HepG2 (cell line): Measurements from ENCODE around the gene HIF3A. TPM values are rescaled to one million over a fixed set of nuclear protein-coding genes. Genes with fewer than 3 reads are reported as not detected.
A peak's percentile ranks its signal among the peaks of the same experiment; 100 is the strongest.

Experiments
- BRCA1 ChIP-seq: sonication (generic); formaldehyde crosslinking; IDR thresholded peaks from 2 replicates; pipeline ENCODE4 v1.4.0; 2020; ENCODE audit warnings: missing genetic modification reagents
- CENPX ChIP-seq: sonication (generic); formaldehyde crosslinking; IDR thresholded peaks from 2 replicates; pipeline ENCODE4 v1.9.0; 2021; ENCODE audit warnings: mild to moderate bottlenecking, missing genetic modification reagents, moderate library complexity
- HMGA1 ChIP-seq: sonication (generic); formaldehyde crosslinking; conservative IDR thresholded peaks from 2 replicates; pipeline ENCODE4 v1.4.0; 2020; ENCODE audit warnings: missing genetic modification reagents
- POLR2A ChIP-seq, 2 experiments: IDR thresholded peaks; 2 replicates each; pipeline ENCODE4 v1.6.1; 2011; ENCODE audit warnings: low read depth in 2 of 2, low read length in 2 of 2, mild to moderate bottlenecking in 1 of 2, moderate library complexity in 1 of 2; ENCODE audit not compliant: insufficient read depth in 1 of 2
- SRSF4 ChIP-seq: fragments of 200-400 bp; formaldehyde crosslinking; IDR thresholded peaks from one replicate; pipeline ENCODE4 v1.6.1; 2018; ENCODE audit warnings: mild to moderate bottlenecking, low read depth, low read length, moderate library complexity; ENCODE audit not compliant: poor library complexity, severe bottlenecking
- ZNF260 ChIP-seq: sonication (generic); formaldehyde crosslinking; IDR thresholded peaks from 2 replicates; pipeline ENCODE4 v1.4.0; 2020; ENCODE audit warnings: missing genetic modification reagents, low read depth, mild to moderate bottlenecking, borderline replicate concordance
- ZNF331 ChIP-seq: sonication (generic); formaldehyde crosslinking; IDR thresholded peaks from 2 replicates; pipeline ENCODE4 v1.4.0; 2020; ENCODE audit warnings: missing genetic modification reagents
- ZNF367 ChIP-seq: sonication (generic); formaldehyde crosslinking; IDR thresholded peaks from 2 replicates; pipeline ENCODE4 v1.4.0; 2020; ENCODE audit warnings: missing genetic modification reagents, borderline replicate concordance
- ZNF773 ChIP-seq: sonication (generic); formaldehyde crosslinking; IDR thresholded peaks from 2 replicates; pipeline ENCODE4 v1.4.0; 2020; ENCODE audit warnings: missing genetic modification reagents, borderline replicate concordance
- ZSCAN30 ChIP-seq: sonication (generic); formaldehyde crosslinking; IDR thresholded peaks from 2 replicates; pipeline ENCODE4 v1.5.0; 2020; ENCODE audit warnings: mild to moderate bottlenecking, missing genetic modification reagents
- polyA plus RNA-seq, 8 experiments: library from polyadenylated mRNA; depleted of rRNA in 3 of 8; stranded (reverse) in 7 of 8; unstranded in 1 of 8; fragments of >200 nt; fragmentation: Illumina TruSeq in 4 of 8; extraction: Trizol in 4 of 8; gene quantifications; 2 replicates each; pipeline versions ENCODE4 v1.2.1 to v1.2.3, GENCODE V29; 2011 to 2016; ENCODE audit warnings: low read depth in 4 of 8, missing spikeins in 1 of 8, mixed read lengths in 1 of 8; ENCODE audit not compliant: insufficient read depth in 1 of 8
- total RNA-seq, 5 experiments: library from RNA; depleted of rRNA; stranded (reverse); fragments of >200 nt; fragmentation: Illumina TruSeq; extraction: Trizol; gene quantifications; 2 replicates each; pipeline ENCODE4 v1.2.3, GENCODE V29; 2016; ENCODE audit warnings: low read depth in 1 of 5
- TF ChIP-seq, protein P1 (sequence below): sonication (generic); formaldehyde crosslinking; conservative IDR thresholded peaks from 2 replicates; pipeline ENCODE4 v1.4.0; 2020; ENCODE audit warnings: mild to moderate bottlenecking, missing genetic modification reagents, moderate library complexity
- TF ChIP-seq, protein P2 (sequence below): IDR thresholded peaks from 2 replicates; pipeline ENCODE4 v1.6.1; 2016; ENCODE audit warnings: missing compliant biosample characterization, missing genetic modification reagents, borderline replicate concordance
- TF ChIP-seq, protein P3 (sequence below): sonication (generic); formaldehyde crosslinking; IDR thresholded peaks from 2 replicates; pipeline ENCODE4 v1.9.0; 2021; ENCODE audit warnings: missing genetic modification reagents, borderline replicate concordance
- TF ChIP-seq, protein P4 (sequence below): sonication (generic); formaldehyde crosslinking; IDR thresholded peaks from 2 replicates; pipeline ENCODE4 v1.4.0; 2020; ENCODE audit warnings: missing genetic modification reagents, borderline replicate concordance
- TF ChIP-seq, protein P5 (sequence below): IDR thresholded peaks from 2 replicates; pipeline ENCODE4 v1.6.1; 2016; ENCODE audit warnings: missing compliant biosample characterization, missing genetic modification reagents, borderline replicate concordance

The HIF3A gene
- total and polyA plus RNA-seq, 2 of the 13 experiments (the other 11 are each of a cell fraction or from before 2014, with no cell fraction given) = 0.09 to 0.22 TPM

DNA sequence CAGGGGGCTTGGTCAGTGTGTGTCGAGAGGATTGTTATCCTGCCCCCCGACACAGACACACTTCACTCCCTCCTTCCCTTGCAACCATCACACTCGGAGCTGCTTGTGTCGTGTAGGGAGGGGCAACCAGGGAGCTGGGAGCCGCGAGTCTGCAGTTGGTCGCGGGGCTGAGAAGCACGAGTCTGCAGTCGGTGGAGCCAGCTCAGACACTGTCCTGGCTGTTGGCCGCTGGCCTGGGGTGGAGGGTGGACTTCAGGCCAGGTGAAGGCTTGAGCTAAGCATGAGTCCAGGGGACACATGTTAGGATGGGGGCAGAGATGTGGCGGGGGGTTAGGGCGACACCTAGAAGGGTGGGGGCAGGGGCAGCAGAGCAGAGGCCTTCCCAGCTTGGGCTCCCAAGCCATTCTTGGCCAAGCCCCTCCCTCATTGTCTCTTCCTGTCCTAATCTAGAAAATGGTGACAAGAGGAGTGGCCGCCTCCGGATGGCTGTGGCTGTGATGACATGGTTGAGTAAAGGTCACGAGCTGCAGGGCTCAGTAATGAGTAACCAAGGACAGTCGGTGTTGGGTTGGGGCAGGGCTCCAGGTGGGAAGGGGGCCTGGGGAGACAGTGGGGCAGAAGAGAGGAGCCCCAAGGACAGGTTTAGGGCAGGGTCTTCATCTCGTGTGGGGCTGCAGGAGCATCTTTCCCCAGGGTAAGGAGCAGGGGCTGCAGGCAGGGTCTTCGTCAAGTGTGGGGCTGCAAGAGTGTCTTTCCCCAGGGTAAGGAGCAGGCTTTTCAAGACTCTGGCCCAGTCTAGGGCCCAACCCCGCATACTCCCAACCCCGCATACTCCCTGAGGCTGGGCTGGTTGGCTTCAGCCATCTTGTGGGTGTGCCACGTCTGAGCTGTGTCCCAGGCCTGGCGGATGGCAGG, 58.6 kb downstream of the HIF3A start (continued):
- TF ChIP-seq, protein P1, sequence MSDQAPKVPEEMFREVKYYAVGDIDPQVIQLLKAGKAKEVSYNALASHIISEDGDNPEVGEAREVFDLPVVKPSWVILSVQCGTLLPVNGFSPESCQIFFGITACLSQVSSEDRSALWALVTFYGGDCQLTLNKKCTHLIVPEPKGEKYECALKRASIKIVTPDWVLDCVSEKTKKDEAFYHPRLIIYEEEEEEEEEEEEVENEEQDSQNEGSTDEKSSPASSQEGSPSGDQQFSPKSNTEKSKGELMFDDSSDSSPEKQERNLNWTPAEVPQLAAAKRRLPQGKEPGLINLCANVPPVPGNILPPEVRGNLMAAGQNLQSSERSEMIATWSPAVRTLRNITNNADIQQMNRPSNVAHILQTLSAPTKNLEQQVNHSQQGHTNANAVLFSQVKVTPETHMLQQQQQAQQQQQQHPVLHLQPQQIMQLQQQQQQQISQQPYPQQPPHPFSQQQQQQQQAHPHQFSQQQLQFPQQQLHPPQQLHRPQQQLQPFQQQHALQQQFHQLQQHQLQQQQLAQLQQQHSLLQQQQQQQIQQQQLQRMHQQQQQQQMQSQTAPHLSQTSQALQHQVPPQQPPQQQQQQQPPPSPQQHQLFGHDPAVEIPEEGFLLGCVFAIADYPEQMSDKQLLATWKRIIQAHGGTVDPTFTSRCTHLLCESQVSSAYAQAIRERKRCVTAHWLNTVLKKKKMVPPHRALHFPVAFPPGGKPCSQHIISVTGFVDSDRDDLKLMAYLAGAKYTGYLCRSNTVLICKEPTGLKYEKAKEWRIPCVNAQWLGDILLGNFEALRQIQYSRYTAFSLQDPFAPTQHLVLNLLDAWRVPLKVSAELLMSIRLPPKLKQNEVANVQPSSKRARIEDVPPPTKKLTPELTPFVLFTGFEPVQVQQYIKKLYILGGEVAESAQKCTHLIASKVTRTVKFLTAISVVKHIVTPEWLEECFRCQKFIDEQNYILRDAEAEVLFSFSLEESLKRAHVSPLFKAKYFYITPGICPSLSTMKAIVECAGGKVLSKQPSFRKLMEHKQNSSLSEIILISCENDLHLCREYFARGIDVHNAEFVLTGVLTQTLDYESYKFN (CRISPR knock-in tag) = peak; percentile 77
- TF ChIP-seq CENPX (CRISPR knock-in tag) = no peak
- no peak for TF ChIP-seq HMGA1 (CRISPR knock-in tag)
- TF ChIP-seq ZNF260 = no peak
- TF ChIP-seq POLR2A (IDR thresholded peaks at IDR 0.05; ENCODE audit: insufficient read depth in 1 of 2, low read depth in 2 of 2, low read length in 2 of 2) = 0 out of 4 replicates have a peak, but pooled peaks of 1 of the 2 experiments have one; percentile 18
- TF ChIP-seq, protein P2, sequence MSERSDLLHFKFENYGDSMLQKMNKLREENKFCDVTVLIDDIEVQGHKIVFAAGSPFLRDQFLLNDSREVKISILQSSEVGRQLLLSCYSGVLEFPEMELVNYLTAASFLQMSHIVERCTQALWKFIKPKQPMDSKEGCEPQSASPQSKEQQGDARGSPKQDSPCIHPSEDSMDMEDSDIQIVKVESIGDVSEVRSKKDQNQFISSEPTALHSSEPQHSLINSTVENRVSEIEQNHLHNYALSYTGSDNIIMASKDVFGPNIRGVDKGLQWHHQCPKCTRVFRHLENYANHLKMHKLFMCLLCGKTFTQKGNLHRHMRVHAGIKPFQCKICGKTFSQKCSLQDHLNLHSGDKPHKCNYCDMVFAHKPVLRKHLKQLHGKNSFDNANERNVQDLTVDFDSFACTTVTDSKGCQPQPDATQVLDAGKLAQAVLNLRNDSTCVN = peak; percentile 56; the same call in 1 of the 2 replicates
- TF ChIP-seq ZNF773 (CRISPR knock-in tag) = no peak
- TF ChIP-seq, protein P3, sequence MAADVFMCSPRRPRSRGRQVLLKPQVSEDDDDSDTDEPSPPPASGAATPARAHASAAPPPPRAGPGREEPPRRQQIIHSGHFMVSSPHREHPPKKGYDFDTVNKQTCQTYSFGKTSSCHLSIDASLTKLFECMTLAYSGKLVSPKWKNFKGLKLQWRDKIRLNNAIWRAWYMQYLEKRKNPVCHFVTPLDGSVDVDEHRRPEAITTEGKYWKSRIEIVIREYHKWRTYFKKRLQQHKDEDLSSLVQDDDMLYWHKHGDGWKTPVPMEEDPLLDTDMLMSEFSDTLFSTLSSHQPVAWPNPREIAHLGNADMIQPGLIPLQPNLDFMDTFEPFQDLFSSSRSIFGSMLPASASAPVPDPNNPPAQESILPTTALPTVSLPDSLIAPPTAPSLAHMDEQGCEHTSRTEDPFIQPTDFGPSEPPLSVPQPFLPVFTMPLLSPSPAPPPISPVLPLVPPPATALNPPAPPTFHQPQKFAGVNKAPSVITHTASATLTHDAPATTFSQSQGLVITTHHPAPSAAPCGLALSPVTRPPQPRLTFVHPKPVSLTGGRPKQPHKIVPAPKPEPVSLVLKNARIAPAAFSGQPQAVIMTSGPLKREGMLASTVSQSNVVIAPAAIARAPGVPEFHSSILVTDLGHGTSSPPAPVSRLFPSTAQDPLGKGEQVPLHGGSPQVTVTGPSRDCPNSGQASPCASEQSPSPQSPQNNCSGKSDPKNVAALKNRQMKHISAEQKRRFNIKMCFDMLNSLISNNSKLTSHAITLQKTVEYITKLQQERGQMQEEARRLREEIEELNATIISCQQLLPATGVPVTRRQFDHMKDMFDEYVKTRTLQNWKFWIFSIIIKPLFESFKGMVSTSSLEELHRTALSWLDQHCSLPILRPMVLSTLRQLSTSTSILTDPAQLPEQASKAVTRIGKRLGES = no peak
- peak; percentile 50; the same call in 1 of the 2 replicates for TF ChIP-seq ZNF331 (CRISPR knock-in tag)
- TF ChIP-seq, protein P4, sequence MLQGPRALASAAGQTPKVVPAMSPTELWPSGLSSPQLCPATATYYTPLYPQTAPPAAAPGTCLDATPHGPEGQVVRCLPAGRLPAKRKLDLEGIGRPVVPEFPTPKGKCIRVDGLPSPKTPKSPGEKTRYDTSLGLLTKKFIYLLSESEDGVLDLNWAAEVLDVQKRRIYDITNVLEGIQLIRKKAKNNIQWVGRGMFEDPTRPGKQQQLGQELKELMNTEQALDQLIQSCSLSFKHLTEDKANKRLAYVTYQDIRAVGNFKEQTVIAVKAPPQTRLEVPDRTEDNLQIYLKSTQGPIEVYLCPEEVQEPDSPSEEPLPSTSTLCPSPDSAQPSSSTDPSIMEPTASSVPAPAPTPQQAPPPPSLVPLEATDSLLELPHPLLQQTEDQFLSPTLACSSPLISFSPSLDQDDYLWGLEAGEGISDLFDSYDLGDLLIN = no peak
- no peak for TF ChIP-seq ZNF367
- no peak for TF ChIP-seq BRCA1 (CRISPR knock-in tag)
- TF ChIP-seq ZSCAN30 (CRISPR knock-in tag) = no peak
- TF ChIP-seq SRSF4 = no peak
- TF ChIP-seq, protein P5, sequence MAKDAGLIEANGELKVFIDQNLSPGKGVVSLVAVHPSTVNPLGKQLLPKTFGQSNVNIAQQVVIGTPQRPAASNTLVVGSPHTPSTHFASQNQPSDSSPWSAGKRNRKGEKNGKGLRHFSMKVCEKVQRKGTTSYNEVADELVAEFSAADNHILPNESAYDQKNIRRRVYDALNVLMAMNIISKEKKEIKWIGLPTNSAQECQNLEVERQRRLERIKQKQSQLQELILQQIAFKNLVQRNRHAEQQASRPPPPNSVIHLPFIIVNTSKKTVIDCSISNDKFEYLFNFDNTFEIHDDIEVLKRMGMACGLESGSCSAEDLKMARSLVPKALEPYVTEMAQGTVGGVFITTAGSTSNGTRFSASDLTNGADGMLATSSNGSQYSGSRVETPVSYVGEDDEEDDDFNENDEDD = no peak
